Hepatocyte (in vitro differentiated cells): ENCODE data around the gene RSKR. TPM values are rescaled to one million over a fixed set of nuclear protein-coding genes. Genes with fewer than 3 reads are reported as not detected.

ENCODE experiments used
- DNase-seq: peaks from one replicate; pipeline ENCODE4 v3.0.0-alpha.2; 2016; ENCODE audit warnings: low spot score
- H2AFZ ChIP-seq: fragments of 200-600 bp; sonication (generic); 2 replicates; pipeline ENCODE4 v1.6.0; 2016; ENCODE audit warnings: antibody characterized with exemption, mild to moderate bottlenecking
- H3K27ac ChIP-seq: fragments of 200-600 bp; sonication (generic); 2 replicates; pipeline ENCODE4 v1.5.1; 2016; ENCODE audit warnings: mild to moderate bottlenecking
- H3K27me3 ChIP-seq: fragments of 200-600 bp; sonication (generic); 2 replicates; pipeline ENCODE4 v1.6.1; 2016
- H3K36me3 ChIP-seq: fragments of 200-600 bp; sonication (generic); replicated peaks from 2 replicates; pipeline ENCODE4 v1.5.1; 2016; ENCODE audit warnings: low read depth; ENCODE audit not compliant: insufficient read depth
- H3K4me1 ChIP-seq: fragments of 200-600 bp; sonication (generic); 2 replicates; pipeline ENCODE4 v1.5.1; 2016; ENCODE audit warnings: mild to moderate bottlenecking, moderate library complexity; ENCODE audit not compliant: insufficient read depth
- H3K4me2 ChIP-seq: fragments of 200-600 bp; sonication (generic); 2 replicates; pipeline ENCODE4 v1.6.0; 2016
- H3K4me3 ChIP-seq: fragments of 200-600 bp; sonication (generic); 2 replicates; pipeline ENCODE4 v1.5.1; 2016; ENCODE audit warnings: mild to moderate bottlenecking
- H3K79me2 ChIP-seq: fragments of 200-600 bp; sonication (generic); 2 replicates; pipeline ENCODE4 v1.6.0; 2017; ENCODE audit warnings: mild to moderate bottlenecking
- H3K9me2 ChIP-seq: fragments of 200-600 bp; sonication (generic); replicated peaks from 2 replicates; pipeline ENCODE4 v1.6.0; 2017; ENCODE audit warnings: mild to moderate bottlenecking; ENCODE audit not compliant: insufficient read depth
- H3K9me3 ChIP-seq: fragments of 200-600 bp; sonication (generic); 2 replicates; pipeline ENCODE4 v1.5.1; 2016; ENCODE audit warnings: low read depth, mild to moderate bottlenecking
- H4K20me1 ChIP-seq: fragments of 200-600 bp; sonication (generic); 2 replicates; pipeline ENCODE4 v1.6.0; 2016; ENCODE audit warnings: mild to moderate bottlenecking; ENCODE audit not compliant: insufficient read depth, poor library complexity, severe bottlenecking
- CTCF ChIP-seq: fragments of 200-600 bp; sonication (generic); IDR thresholded peaks from 2 replicates; pipeline ENCODE4 v1.5.1; 2016; ENCODE audit warnings: antibody characterized with exemption, mild to moderate bottlenecking; ENCODE audit not compliant: poor library complexity
- EZH2 ChIP-seq: fragments of 200-600 bp; sonication (generic); IDR thresholded peaks from 2 replicates; pipeline ENCODE4 v1.6.1; 2016; ENCODE audit warnings: antibody characterized with exemption, mild to moderate bottlenecking, borderline replicate concordance
- EZH2phosphoT487 ChIP-seq: fragments of 200-600 bp; sonication (generic); IDR thresholded peaks from one replicate; pipeline ENCODE4 v1.6.1; 2018; ENCODE audit warnings: antibody characterized with exemption, mild to moderate bottlenecking, low read depth, moderate library complexity; ENCODE audit not compliant: unreplicated experiment, severe bottlenecking
- WGBS: methylation state at CpG from one replicate; pipeline ENCODE4 v1.1.6; 2016; ENCODE audit warnings: low lambda C conversion rate; ENCODE audit errors: missing lambda C conversion rate; 5-methylcytosine and 5-hydroxymethylcytosine counted together
- polyA plus RNA-seq: library from polyadenylated mRNA; unstranded; fragments of >200 nt; fragmentation: Nextera tagmentation; extraction: Ambion mirVana; gene quantifications from 2 replicates; pipeline ENCODE4 v1.2.1, GENCODE V29; 2016
- total RNA-seq: library from RNA; depleted of rRNA; stranded (reverse); fragments of >200 nt; gene quantifications from 2 replicates; pipeline ENCODE4 v1.2.3, GENCODE V29; 2014

RSKR gene
- total and polyA plus RNA-seq, 2 experiments from 2014 or later, result 2.2 to 5.3 TPM

GRCh38 chr17:28597606-28598383 is 16.2 kb downstream of the RSKR start:
- WGBS, result 33% methylated on average over 5 of the region's 5 CpGs
- Histone ChIP-seq H3K9me3 (no peaks in the 10 kb centered on the region), H3K36me3 (no peaks in the 10 kb centered on the region), H3K4me1 (no peaks in the 10 kb centered on the region), H3K27ac (peak overlapping the region; percentile 8), H3K27me3 (no peaks in the 10 kb centered on the region), H4K20me1 (no peaks in the 10 kb centered on the region), H3K4me3 (peak overlapping the region; percentile 25), H3K4me2 (peak overlapping the region; percentile 86), H3K79me2 (peaks cover 21% of the 10 kb centered on the region), H2AFZ (peak overlapping the region; percentile 86), H3K9me2 (no peaks in the 10 kb centered on the region)
- TF ChIP-seq EZH2 (no peak), CTCF (no peak), EZH2phosphoT487 (no peak)
- DNase-seq, result no peak

GRCh38 chr17:28592260-28592659 is 21.7 kb downstream of the RSKR start:
- Histone ChIP-seq H2AFZ (no peak overlapping the region), H3K9me2 (no peaks in the 10 kb centered on the region), H4K20me1 (no peaks in the 10 kb centered on the region), H3K36me3 (no peaks in the 10 kb centered on the region), H3K4me1 (no peaks in the 10 kb centered on the region), H3K27me3 (no peaks in the 10 kb centered on the region), H3K9me3 (no peaks in the 10 kb centered on the region), H3K4me3 (no peak overlapping the region), H3K79me2 (peaks cover 21% of the 10 kb centered on the region), H3K4me2 (no peak overlapping the region), H3K27ac (no peak overlapping the region)
- 97% methylated on average over 4 of the region's 4 CpGs for WGBS
- TF ChIP-seq EZH2phosphoT487 (no peak), CTCF (no peak), EZH2 (no peak)
- no peak for DNase-seq

GRCh38 chr17:28585851-28586250 is 28.1 kb downstream of the RSKR start:
- H3K4me2 ChIP-seq, result no peak overlapping the region
- no peaks in the 10 kb centered on the region for H3K9me2 ChIP-seq
- TF ChIP-seq EZH2phosphoT487, result no peak
- H2AFZ ChIP-seq, result no peak overlapping the region
- WGBS, result 86% methylated on average over 3 of the region's 3 CpGs
- no peak for DNase-seq
- H4K20me1 ChIP-seq, result no peaks in the 10 kb centered on the region
- H3K4me3 ChIP-seq, result no peak overlapping the region
- H3K27me3 ChIP-seq, result no peaks in the 10 kb centered on the region
- no peak overlapping the region for H3K27ac ChIP-seq
- H3K79me2 ChIP-seq, result no peaks in the 10 kb centered on the region
- H3K36me3 ChIP-seq, result no peaks in the 10 kb centered on the region
- H3K9me3 ChIP-seq, result no peaks in the 10 kb centered on the region
- no peaks in the 10 kb centered on the region for H3K4me1 ChIP-seq

GRCh38 chr17:28584434-28584833 is 29.6 kb downstream of the RSKR start:
- no peaks in the 10 kb centered on the region for H3K79me2 ChIP-seq
- no peaks in the 10 kb centered on the region for H3K36me3 ChIP-seq
- TF ChIP-seq EZH2 (no peak), EZH2phosphoT487 (no peak), CTCF (no peak)
- H2AFZ ChIP-seq, result no peak overlapping the region
- DNase-seq, result no peak
- WGBS, result 97% methylated on average over 3 of the region's 3 CpGs
- H3K9me3 ChIP-seq, result no peaks in the 10 kb centered on the region
- H3K4me2 ChIP-seq, result no peak overlapping the region
- H3K9me2 ChIP-seq, result no peaks in the 10 kb centered on the region
- H3K4me1 ChIP-seq, result no peaks in the 10 kb centered on the region
- no peaks in the 10 kb centered on the region for H4K20me1 ChIP-seq
- H3K4me3 ChIP-seq, result no peak overlapping the region
- H3K27me3 ChIP-seq, result no peaks in the 10 kb centered on the region
- no peak overlapping the region for H3K27ac ChIP-seq
